ENCODE data around the gene MRPL10. TPM values are rescaled to one million over a fixed set of nuclear protein-coding genes. Genes with fewer than 3 reads are reported as not detected.

Gene MRPL10
- polyA plus RNA-seq, 4 donors = 47.0 to 54.1 (median 50.7) TPM

GRCh38 chr17:47803201-47803600, 28.1 kb downstream of the MRPL10 start:
- 54 to 81% (median 65%) methylated on average over 5 of the region's 5 CpGs for WGBS, 3 donors
- H3K9me3 ChIP-seq (ENCODE audit: control insufficient read depth in 2 of 2, insufficient read depth in 1 of 2, low read depth in 1 of 2, low read length in 1 of 2) = no peaks in the 10 kb centered on the region
- no peak overlapping the region for H3K27ac ChIP-seq (ENCODE audit: low read depth in 1 of 3, low read length in 2 of 3)
- no peak overlapping the region for H3K4me3 ChIP-seq (ENCODE audit: low read depth in 1 of 3, low read length in 3 of 3)
- no peak for DNase-seq
- H3K4me1 ChIP-seq (ENCODE audit: control insufficient read depth in 3 of 3, insufficient read depth in 2 of 3, low read depth in 1 of 3, low read length in 2 of 3) = no peaks in the 10 kb centered on the region
- peaks cover 1 to 18% (median 6%) of the 10 kb centered on the region in 3 donors for H3K36me3 ChIP-seq (ENCODE audit: control insufficient read depth in 3 of 3, insufficient read depth in 2 of 3, low read depth in 1 of 3, low read length in 3 of 3)
- peaks cover 0 to 4% (median 0%) of the 10 kb centered on the region in 3 donors for H3K27me3 ChIP-seq (ENCODE audit: control insufficient read depth in 3 of 3, insufficient read depth in 3 of 3, low read length in 3 of 3)
- no peak for FAIRE-seq

GRCh38 chr17:47802341-47803022, 28.9 kb downstream of the MRPL10 start:
- Histone ChIP-seq H3K9me3 (ENCODE audit: control insufficient read depth in 2 of 2, insufficient read depth in 1 of 2, low read depth in 1 of 2, low read length in 1 of 2) (no peaks in the 10 kb centered on the region), H3K36me3 (ENCODE audit: control insufficient read depth in 3 of 3, insufficient read depth in 2 of 3, low read depth in 1 of 3, low read length in 3 of 3) (peaks cover 0 to 11% (median 0%) of the 10 kb centered on the region in 3 donors), H3K27ac (ENCODE audit: low read depth in 1 of 3, low read length in 2 of 3) (no peak overlapping the region), H3K4me1 (ENCODE audit: control insufficient read depth in 3 of 3, insufficient read depth in 2 of 3, low read depth in 1 of 3, low read length in 2 of 3) (no peaks in the 10 kb centered on the region), H3K27me3 (ENCODE audit: control insufficient read depth in 3 of 3, insufficient read depth in 3 of 3, low read length in 3 of 3) (peaks cover 0 to 4% (median 0%) of the 10 kb centered on the region in 3 donors), H3K4me3 (ENCODE audit: low read depth in 1 of 3, low read length in 3 of 3) (no peak overlapping the region)
- WGBS, 3 donors = 29 to 34% (median 30%) methylated on average over 9 of the region's 9 CpGs
- no peak for FAIRE-seq
- DNase-seq = peak; percentile 60 to 78

- Histone ChIP-seq H3K9me3 (ENCODE audit: control insufficient read depth in 2 of 2, insufficient read depth in 1 of 2, low read depth in 1 of 2, low read length in 1 of 2) (no peaks in the 10 kb centered on the region), H3K27ac (ENCODE audit: low read depth in 1 of 3, low read length in 2 of 3) (no peak overlapping the region), H3K36me3 (ENCODE audit: control insufficient read depth in 3 of 3, insufficient read depth in 2 of 3, low read depth in 1 of 3, low read length in 3 of 3) (peaks cover 0 to 5% (median 0%) of the 10 kb centered on the region in 3 donors), H3K4me3 (ENCODE audit: low read depth in 1 of 3, low read length in 3 of 3) (no peak overlapping the region), H3K4me1 (ENCODE audit: control insufficient read depth in 3 of 3, insufficient read depth in 2 of 3, low read depth in 1 of 3, low read length in 2 of 3) (no peaks in the 10 kb centered on the region), H3K27me3 (ENCODE audit: control insufficient read depth in 3 of 3, insufficient read depth in 3 of 3, low read length in 3 of 3) (peaks cover 0 to 4% (median 0%) of the 10 kb centered on the region in 3 donors)
- WGBS, 3 donors = 42 to 54% (median 43%) methylated on average over 6 of the region's 6 CpGs
- DNase-seq (no peak), FAIRE-seq (no peak)
Observed at GRCh38 chr17:47801906-47802305, 29.4 kb downstream of the MRPL10 start.

- WGBS, 3 donors = 81 to 92% (median 92%) methylated on average over 4 of the region's 4 CpGs
Observed at GRCh38 chr17:47801176-47801765, 30.1 kb downstream of the MRPL10 start.

GRCh38 chr17:47800686-47801085, 30.7 kb downstream of the MRPL10 start:
- no peaks in the 10 kb centered on the region for H3K9me3 ChIP-seq (ENCODE audit: control insufficient read depth in 2 of 2, insufficient read depth in 1 of 2, low read depth in 1 of 2, low read length in 1 of 2)
- DNase-seq (no peak), FAIRE-seq (no peak)
- no peak overlapping the region for H3K4me3 ChIP-seq (ENCODE audit: low read depth in 1 of 3, low read length in 3 of 3)
- H3K4me1 ChIP-seq (ENCODE audit: control insufficient read depth in 3 of 3, insufficient read depth in 2 of 3, low read depth in 1 of 3, low read length in 2 of 3) = no peaks in the 10 kb centered on the region
- H3K27me3 ChIP-seq (ENCODE audit: control insufficient read depth in 3 of 3, insufficient read depth in 3 of 3, low read length in 3 of 3) = peaks cover 0 to 4% (median 0%) of the 10 kb centered on the region in 3 donors
- 83 to 89% (median 85%) methylated on average over 12 of the region's 12 CpGs for WGBS, 3 donors
- H3K36me3 ChIP-seq (ENCODE audit: control insufficient read depth in 3 of 3, insufficient read depth in 2 of 3, low read depth in 1 of 3, low read length in 3 of 3) = no peaks in the 10 kb centered on the region
- no peak overlapping the region for H3K27ac ChIP-seq (ENCODE audit: low read depth in 1 of 3, low read length in 2 of 3)

More at GRCh38 chr17:47801176-47801765, 30.1 kb downstream of the MRPL10 start:
- H3K4me1 ChIP-seq (ENCODE audit: control insufficient read depth in 3 of 3, insufficient read depth in 2 of 3, low read depth in 1 of 3, low read length in 2 of 3) = no peaks in the 10 kb centered on the region
- no peaks in the 10 kb centered on the region for H3K36me3 ChIP-seq (ENCODE audit: control insufficient read depth in 3 of 3, insufficient read depth in 2 of 3, low read depth in 1 of 3, low read length in 3 of 3)
- H3K4me3 ChIP-seq (ENCODE audit: low read depth in 1 of 3, low read length in 3 of 3) = no peak overlapping the region
- DNase-seq (no peak), FAIRE-seq (no peak)
- no peak overlapping the region for H3K27ac ChIP-seq (ENCODE audit: low read depth in 1 of 3, low read length in 2 of 3)
- H3K27me3 ChIP-seq (ENCODE audit: control insufficient read depth in 3 of 3, insufficient read depth in 3 of 3, low read length in 3 of 3) = peaks cover 0 to 4% (median 0%) of the 10 kb centered on the region in 3 donors
- no peaks in the 10 kb centered on the region for H3K9me3 ChIP-seq (ENCODE audit: control insufficient read depth in 2 of 2, insufficient read depth in 1 of 2, low read depth in 1 of 2, low read length in 1 of 2)

- FAIRE-seq = no peak
- no peak overlapping the region for H3K4me3 ChIP-seq (ENCODE audit: low read depth in 1 of 3, low read length in 3 of 3)
- H3K27me3 ChIP-seq (ENCODE audit: control insufficient read depth in 3 of 3, insufficient read depth in 3 of 3, low read length in 3 of 3) = peaks cover 0 to 13% (median 2%) of the 10 kb centered on the region in 3 donors
- no peak for DNase-seq
- 48 to 57% (median 53%) methylated on average over 2 of the region's 2 CpGs for WGBS, 3 donors
- H3K9me3 ChIP-seq (ENCODE audit: control insufficient read depth in 2 of 2, insufficient read depth in 1 of 2, low read depth in 1 of 2, low read length in 1 of 2) = no peaks in the 10 kb centered on the region
- H3K4me1 ChIP-seq (ENCODE audit: control insufficient read depth in 3 of 3, insufficient read depth in 2 of 3, low read depth in 1 of 3, low read length in 2 of 3) = no peaks in the 10 kb centered on the region
- no peaks in the 10 kb centered on the region for H3K36me3 ChIP-seq (ENCODE audit: control insufficient read depth in 3 of 3, insufficient read depth in 2 of 3, low read depth in 1 of 3, low read length in 3 of 3)
- H3K27ac ChIP-seq (ENCODE audit: low read depth in 1 of 3, low read length in 2 of 3) = no peak overlapping the region
Observed at GRCh38 chr17:47797797-47798196, 33.5 kb downstream of the MRPL10 start.

GRCh38 chr17:47792979-47793378, 38.4 kb downstream of the MRPL10 start:
- FAIRE-seq = no peak
- DNase-seq = no peak
- no peaks in the 10 kb centered on the region for H3K36me3 ChIP-seq (ENCODE audit: control insufficient read depth in 3 of 3, insufficient read depth in 2 of 3, low read depth in 1 of 3, low read length in 3 of 3)
- peaks cover 3 to 42% (median 12%) of the 10 kb centered on the region in 3 donors for H3K27me3 ChIP-seq (ENCODE audit: control insufficient read depth in 3 of 3, insufficient read depth in 3 of 3, low read length in 3 of 3)
- WGBS, 3 donors = 61 to 80% (median 77%) methylated on average over 6 of the region's 6 CpGs
- no peaks in the 10 kb centered on the region for H3K4me1 ChIP-seq (ENCODE audit: control insufficient read depth in 3 of 3, insufficient read depth in 2 of 3, low read depth in 1 of 3, low read length in 2 of 3)
- H3K27ac ChIP-seq (ENCODE audit: low read depth in 1 of 3, low read length in 2 of 3) = no peak overlapping the region
- no peak overlapping the region for H3K4me3 ChIP-seq (ENCODE audit: low read depth in 1 of 3, low read length in 3 of 3)
- no peaks in the 10 kb centered on the region for H3K9me3 ChIP-seq (ENCODE audit: control insufficient read depth in 2 of 2, insufficient read depth in 1 of 2, low read depth in 1 of 2, low read length in 1 of 2)

- Histone ChIP-seq H3K9me3 (ENCODE audit: control insufficient read depth in 2 of 2, insufficient read depth in 1 of 2, low read depth in 1 of 2, low read length in 1 of 2) (no peaks in the 10 kb centered on the region), H3K27ac (ENCODE audit: low read depth in 1 of 3, low read length in 2 of 3) (no peak overlapping the region), H3K36me3 (ENCODE audit: control insufficient read depth in 3 of 3, insufficient read depth in 2 of 3, low read depth in 1 of 3, low read length in 3 of 3) (no peaks in the 10 kb centered on the region), H3K4me3 (ENCODE audit: low read depth in 1 of 3, low read length in 3 of 3) (no peak overlapping the region), H3K27me3 (ENCODE audit: control insufficient read depth in 3 of 3, insufficient read depth in 3 of 3, low read length in 3 of 3) (peaks cover 3 to 42% (median 12%) of the 10 kb centered on the region in 3 donors), H3K4me1 (ENCODE audit: control insufficient read depth in 3 of 3, insufficient read depth in 2 of 3, low read depth in 1 of 3, low read length in 2 of 3) (no peaks in the 10 kb centered on the region)
- 41 to 76% (median 59%) methylated on average over 1 of the region's 1 CpG for WGBS, 3 donors
- DNase-seq (no peak), FAIRE-seq (no peak)
Observed at GRCh38 chr17:47792457-47792856, 38.9 kb downstream of the MRPL10 start.

Data from small intestine (tissue), 7 donors.